PFSK-1 (cell line): Measurements from ENCODE around the gene FADS3.

Experiments
- POLR2AphosphoS5 ChIP-seq: IDR thresholded peaks from 2 replicates; pipeline ENCODE4 v1.6.1; 2012; ENCODE audit warnings: low read depth, mild to moderate bottlenecking, control low read depth, low read length, moderate library complexity
- TF ChIP-seq, protein P1 (sequence below), 2 experiments: IDR thresholded peaks; 2 replicates each; pipeline versions ENCODE4 v1.6.1 to v1.8.0; 2011 to 2012; ENCODE audit warnings: low read depth in 2 of 2, low read length in 2 of 2, control low read depth in 1 of 2, inconsistent platforms in 1 of 2, mild to moderate bottlenecking in 1 of 2, moderate library complexity in 1 of 2; ENCODE audit not compliant: insufficient read depth in 1 of 2

DNA sequence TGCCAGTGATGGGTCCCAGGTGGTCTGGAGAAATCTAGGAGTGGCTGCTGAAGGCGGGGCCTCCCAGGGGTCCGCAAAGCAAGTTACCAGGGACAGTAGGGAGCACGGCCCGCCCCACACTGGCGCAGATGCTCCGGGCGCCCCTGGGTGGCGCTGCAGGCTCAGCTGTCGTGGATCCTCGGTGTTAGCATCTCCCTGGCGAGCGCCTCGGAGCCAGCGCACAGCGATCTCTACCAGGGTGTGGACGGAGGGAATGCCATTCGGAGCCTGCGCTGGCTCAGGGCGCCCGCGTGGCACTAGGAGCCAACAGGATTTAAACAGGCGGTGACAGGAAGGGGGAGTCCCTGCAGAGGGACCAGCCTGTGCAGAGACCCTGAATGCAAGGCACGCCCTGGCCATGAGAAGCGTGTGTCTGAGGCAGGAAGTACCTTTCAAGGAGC, 20.2 kb downstream of the FADS3 start:
- TF ChIP-seq POLR2AphosphoS5 = no peak
- TF ChIP-seq, protein P1, sequence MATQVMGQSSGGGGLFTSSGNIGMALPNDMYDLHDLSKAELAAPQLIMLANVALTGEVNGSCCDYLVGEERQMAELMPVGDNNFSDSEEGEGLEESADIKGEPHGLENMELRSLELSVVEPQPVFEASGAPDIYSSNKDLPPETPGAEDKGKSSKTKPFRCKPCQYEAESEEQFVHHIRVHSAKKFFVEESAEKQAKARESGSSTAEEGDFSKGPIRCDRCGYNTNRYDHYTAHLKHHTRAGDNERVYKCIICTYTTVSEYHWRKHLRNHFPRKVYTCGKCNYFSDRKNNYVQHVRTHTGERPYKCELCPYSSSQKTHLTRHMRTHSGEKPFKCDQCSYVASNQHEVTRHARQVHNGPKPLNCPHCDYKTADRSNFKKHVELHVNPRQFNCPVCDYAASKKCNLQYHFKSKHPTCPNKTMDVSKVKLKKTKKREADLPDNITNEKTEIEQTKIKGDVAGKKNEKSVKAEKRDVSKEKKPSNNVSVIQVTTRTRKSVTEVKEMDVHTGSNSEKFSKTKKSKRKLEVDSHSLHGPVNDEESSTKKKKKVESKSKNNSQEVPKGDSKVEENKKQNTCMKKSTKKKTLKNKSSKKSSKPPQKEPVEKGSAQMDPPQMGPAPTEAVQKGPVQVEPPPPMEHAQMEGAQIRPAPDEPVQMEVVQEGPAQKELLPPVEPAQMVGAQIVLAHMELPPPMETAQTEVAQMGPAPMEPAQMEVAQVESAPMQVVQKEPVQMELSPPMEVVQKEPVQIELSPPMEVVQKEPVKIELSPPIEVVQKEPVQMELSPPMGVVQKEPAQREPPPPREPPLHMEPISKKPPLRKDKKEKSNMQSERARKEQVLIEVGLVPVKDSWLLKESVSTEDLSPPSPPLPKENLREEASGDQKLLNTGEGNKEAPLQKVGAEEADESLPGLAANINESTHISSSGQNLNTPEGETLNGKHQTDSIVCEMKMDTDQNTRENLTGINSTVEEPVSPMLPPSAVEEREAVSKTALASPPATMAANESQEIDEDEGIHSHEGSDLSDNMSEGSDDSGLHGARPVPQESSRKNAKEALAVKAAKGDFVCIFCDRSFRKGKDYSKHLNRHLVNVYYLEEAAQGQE (IDR thresholded peaks at IDR 0.05; ENCODE audit: insufficient read depth in 1 of 2, low read depth in 2 of 2, low read length in 2 of 2) = no peak
